Testis (tissue), 2 donors: Measurements from ENCODE around the gene RGS11.

ENCODE experiments used
- CTCF ChIP-seq, 3 experiments: fragments of 450-650 bp in 2 of 3; fragments of 200-600 bp in 1 of 3; sonication (generic) in 1 of 3; IDR thresholded peaks; one replicate each; pipeline ENCODE4 v1.5.1; 2016 to 2019; ENCODE audit warnings: antibody characterized with exemption in 3 of 3, mild to moderate bottlenecking in 2 of 3, moderate library complexity in 1 of 3
- POLR2A ChIP-seq: fragments of 450-650 bp; IDR thresholded peaks from one replicate; pipeline ENCODE4 v1.6.1; 2017; ENCODE audit warnings: antibody characterized with exemption, mild to moderate bottlenecking, moderate library complexity

DNA sequence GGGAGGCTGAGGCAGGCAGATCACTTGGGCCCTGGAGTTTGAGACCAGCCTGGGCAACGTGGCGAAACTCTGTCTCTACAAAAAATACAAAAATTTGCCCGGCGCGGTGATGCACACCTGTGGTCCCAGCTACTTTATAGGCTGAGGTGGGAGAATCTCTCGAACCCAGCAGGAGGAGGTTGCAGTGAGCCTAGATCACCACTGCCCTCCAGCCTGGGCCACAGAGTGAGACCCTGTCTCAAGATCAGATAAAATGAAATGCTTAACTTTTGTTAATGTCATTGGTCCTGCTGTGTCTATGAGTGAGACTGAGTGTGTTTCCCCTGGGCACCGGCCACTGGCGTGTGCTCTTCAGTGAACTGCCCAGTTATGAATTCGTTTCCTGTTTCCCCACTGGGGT is 30.6 kb downstream of the RGS11 start:
- TF ChIP-seq CTCF (IDR thresholded peaks at IDR 0.05) (no peak), POLR2A (no peak)
